Esophagus muscularis mucosa (tissue), 3 donors: ENCODE data around the gene SLC39A11.

Experiments used
- CTCF ChIP-seq, 3 experiments: fragments of 200-600 bp in 2 of 3; fragments of 450-650 bp in 1 of 3; sonication (generic) in 2 of 3; IDR thresholded peaks; one replicate each; pipeline ENCODE4 v1.5.1; 2017 to 2019; ENCODE audit warnings: antibody characterized with exemption in 3 of 3, mild to moderate bottlenecking in 2 of 3, moderate library complexity in 1 of 3
- POLR2A ChIP-seq: fragments of 450-650 bp; IDR thresholded peaks from one replicate; pipeline ENCODE4 v1.6.1; 2017; ENCODE audit warnings: antibody characterized with exemption, moderate library complexity, mild to moderate bottlenecking, low read depth
- POLR2AphosphoS5 ChIP-seq, 2 donors: sonication (generic); formaldehyde crosslinking; IDR thresholded peaks; one replicate each; pipeline ENCODE4 v1.6.1; 2017; ENCODE audit warnings: antibody characterized with exemption in 2 of 2

DNA sequence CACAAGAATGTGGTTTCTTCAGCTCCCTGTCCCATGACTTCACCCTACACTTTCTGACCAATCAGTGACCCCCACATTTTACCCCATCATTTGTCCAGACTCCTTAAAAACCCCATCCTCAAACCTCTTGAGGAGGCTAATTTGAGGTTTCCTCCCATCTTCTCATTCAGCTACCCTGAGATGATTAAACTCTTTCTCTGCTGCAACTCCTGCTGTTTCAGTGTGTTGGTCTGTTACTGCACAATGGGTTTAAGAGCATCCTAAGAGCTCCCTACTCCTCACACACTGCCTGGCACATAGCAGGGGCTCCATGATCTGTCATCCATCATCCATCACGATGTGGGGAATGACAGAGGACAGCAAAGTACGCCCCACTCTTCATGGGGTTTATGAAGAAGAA, 212.6 kb downstream of the SLC39A11 start:
- TF ChIP-seq CTCF (IDR thresholded peaks at IDR 0.05) (no peak), POLR2AphosphoS5 (IDR thresholded peaks at IDR 0.05) (no peak), POLR2A (no peak)
